Measurements from ENCODE around the gene PPM1F.
"Not testable (repeated sequence)": the region's sequence is repeated elsewhere in the genome, so short reads cannot be mapped to it uniquely, and the experiment has no call there.

PPM1F gene

DNA sequence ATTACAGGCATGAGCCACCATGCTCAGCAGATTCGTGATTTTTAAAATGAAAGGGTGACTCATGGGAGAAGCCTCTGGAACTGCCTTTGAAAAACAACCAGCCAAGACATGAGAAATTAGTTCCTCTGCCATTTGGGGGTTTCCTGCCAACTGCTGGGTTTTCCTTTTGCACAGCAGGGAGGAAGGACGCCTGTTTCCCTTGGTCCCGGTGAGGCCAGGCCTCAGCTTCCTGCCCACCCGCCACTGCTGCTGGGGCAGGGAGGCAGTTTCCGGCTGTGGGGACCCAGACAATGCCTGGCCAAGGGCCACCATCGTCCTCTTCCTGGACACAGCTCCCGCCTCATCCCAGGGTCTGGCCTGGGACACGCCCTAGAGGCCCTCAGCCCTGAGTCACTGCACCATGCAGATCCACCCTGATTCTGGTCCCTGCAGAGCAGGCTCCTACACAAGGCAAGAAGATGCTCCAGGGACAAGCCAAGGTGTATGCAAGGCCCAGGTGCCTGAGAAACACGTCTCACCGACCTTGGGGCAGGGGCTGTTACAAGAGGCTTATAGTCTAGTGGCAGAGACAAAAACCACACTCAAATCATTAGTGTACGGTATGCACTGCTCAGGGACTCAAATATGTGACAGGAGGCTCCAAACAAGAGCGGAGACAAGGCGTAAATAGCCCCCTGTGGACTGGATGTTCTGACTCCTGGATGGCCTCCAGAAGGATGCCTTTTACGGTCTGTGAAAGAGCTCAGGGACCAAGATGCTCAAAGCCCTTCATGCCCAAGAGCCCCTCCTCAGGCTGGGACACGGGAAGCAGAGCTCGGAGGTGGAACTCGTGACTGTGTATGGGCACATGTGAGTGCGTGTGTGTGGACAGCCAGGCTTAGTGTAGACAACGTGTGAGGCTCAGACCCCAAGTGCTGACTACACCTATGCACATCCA lies 10.0 kb downstream of the PPM1F start:
- no peak overlapping the region for H2AFZ ChIP-seq (ENCODE audit: low read depth, low read length, severe bottlenecking)
- no peak overlapping the region for H3K4me3 ChIP-seq (ENCODE audit: insufficient read depth, low read length, poor library complexity, severe bottlenecking)
- H4K20me1 ChIP-seq (ENCODE audit: low read depth, low read length): no peaks in the 10 kb centered on the region
- H3K79me2 ChIP-seq (ENCODE audit: insufficient read depth, low read length): no peaks in the 10 kb centered on the region
- H3K4me2 ChIP-seq (ENCODE audit: low read depth, low read length, poor library complexity, severe bottlenecking): no peak overlapping the region
- H3K9me2 ChIP-seq (replicated peaks; ENCODE audit: insufficient read depth, low read length): no peaks in the 10 kb centered on the region
- no peak for TF ChIP-seq EZH2phosphoT487 (conservative IDR thresholded peaks at IDR 0.05; ENCODE audit: low read length)
- TF ChIP-seq, protein P1, sequence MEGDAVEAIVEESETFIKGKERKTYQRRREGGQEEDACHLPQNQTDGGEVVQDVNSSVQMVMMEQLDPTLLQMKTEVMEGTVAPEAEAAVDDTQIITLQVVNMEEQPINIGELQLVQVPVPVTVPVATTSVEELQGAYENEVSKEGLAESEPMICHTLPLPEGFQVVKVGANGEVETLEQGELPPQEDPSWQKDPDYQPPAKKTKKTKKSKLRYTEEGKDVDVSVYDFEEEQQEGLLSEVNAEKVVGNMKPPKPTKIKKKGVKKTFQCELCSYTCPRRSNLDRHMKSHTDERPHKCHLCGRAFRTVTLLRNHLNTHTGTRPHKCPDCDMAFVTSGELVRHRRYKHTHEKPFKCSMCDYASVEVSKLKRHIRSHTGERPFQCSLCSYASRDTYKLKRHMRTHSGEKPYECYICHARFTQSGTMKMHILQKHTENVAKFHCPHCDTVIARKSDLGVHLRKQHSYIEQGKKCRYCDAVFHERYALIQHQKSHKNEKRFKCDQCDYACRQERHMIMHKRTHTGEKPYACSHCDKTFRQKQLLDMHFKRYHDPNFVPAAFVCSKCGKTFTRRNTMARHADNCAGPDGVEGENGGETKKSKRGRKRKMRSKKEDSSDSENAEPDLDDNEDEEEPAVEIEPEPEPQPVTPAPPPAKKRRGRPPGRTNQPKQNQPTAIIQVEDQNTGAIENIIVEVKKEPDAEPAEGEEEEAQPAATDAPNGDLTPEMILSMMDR (IDR thresholded peaks at IDR 0.05; ENCODE audit: insufficient read depth, low read length, poor library complexity, severe bottlenecking): no peak
- H3K9me3 ChIP-seq (ENCODE audit: insufficient read depth, low read length): no peaks in the 10 kb centered on the region
- no peak overlapping the region for H3K27ac ChIP-seq (ENCODE audit: low read depth, low read length)
- no peaks in the 10 kb centered on the region for H3K27me3 ChIP-seq (ENCODE audit: low read length)
- H3K9ac ChIP-seq (ENCODE audit: low read length): no peak overlapping the region
- no peaks in the 10 kb centered on the region; the same call in 1 of the 2 replicates for H3F3A ChIP-seq (ENCODE audit: insufficient read depth)
- H3K36me3 ChIP-seq (ENCODE audit: low read length): no peaks in the 10 kb centered on the region

DNA sequence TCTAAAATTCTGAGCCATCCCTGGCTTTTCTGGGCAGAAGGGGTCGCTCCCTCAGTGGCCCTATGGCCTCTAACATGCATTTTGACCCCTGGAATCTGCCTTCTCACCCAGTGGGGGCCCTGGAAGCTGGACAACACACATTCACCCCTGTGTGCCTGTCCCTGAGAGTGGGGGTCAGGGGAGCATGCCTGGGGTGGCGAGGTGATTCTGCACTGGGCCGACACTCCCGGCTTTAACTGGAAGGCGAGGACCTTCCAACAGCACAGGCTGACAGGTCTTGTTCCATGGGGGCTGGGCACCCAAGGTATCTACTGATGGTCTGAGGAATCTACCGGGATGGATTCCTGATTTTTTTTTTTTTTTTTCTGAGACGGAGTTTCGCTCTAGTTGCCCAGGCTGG lies 10.7 kb downstream of the PPM1F start:
- H3K4me2 ChIP-seq (ENCODE audit: low read depth, low read length, poor library complexity, severe bottlenecking): no peak overlapping the region
- no peaks in the 10 kb centered on the region for H3K27me3 ChIP-seq (ENCODE audit: low read length)
- no peak overlapping the region for H2AFZ ChIP-seq (ENCODE audit: low read depth, low read length, severe bottlenecking)
- H3K9me3 ChIP-seq (ENCODE audit: insufficient read depth, low read length): no peaks in the 10 kb centered on the region
- H4K20me1 ChIP-seq (ENCODE audit: low read depth, low read length): no peaks in the 10 kb centered on the region
- no peaks in the 10 kb centered on the region for H3K36me3 ChIP-seq (ENCODE audit: low read length)
- H3K27ac ChIP-seq (ENCODE audit: low read depth, low read length): no peak overlapping the region
- H3K4me3 ChIP-seq (ENCODE audit: insufficient read depth, low read length, poor library complexity, severe bottlenecking): no peak overlapping the region
- no peak overlapping the region for H3K9ac ChIP-seq (ENCODE audit: low read length)
- H3F3A ChIP-seq (ENCODE audit: insufficient read depth): no peaks in the 10 kb centered on the region; the same call in 1 of the 2 replicates
- TF ChIP-seq, protein P1 (IDR thresholded peaks at IDR 0.05; ENCODE audit: insufficient read depth, low read length, poor library complexity, severe bottlenecking): no peak
- TF ChIP-seq EZH2phosphoT487 (conservative IDR thresholded peaks at IDR 0.05; ENCODE audit: low read length): no peak
- H3K79me2 ChIP-seq (ENCODE audit: insufficient read depth, low read length): no peaks in the 10 kb centered on the region
- H3K9me2 ChIP-seq (replicated peaks; ENCODE audit: insufficient read depth, low read length): no peaks in the 10 kb centered on the region

DNA sequence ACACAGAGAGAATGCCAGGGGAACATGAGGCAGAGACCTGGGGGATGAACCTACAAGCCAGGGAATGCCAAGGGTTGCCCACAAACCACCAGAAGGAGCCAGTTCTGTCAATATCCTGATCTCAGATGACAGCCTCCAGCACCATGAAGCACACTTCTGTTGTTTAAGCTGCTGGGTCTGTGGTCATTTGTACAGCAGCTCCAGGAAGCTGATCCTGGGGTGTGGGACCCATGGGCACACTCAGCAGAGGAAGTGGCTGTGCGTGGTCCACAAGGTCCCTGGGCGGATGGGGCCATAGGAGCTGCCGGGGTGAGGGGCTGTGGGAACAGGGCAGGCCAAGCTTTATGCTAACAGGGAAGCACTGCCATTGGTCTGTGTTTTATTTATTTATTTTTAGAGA lies 12.1 kb downstream of the PPM1F start:
- H3K79me2 ChIP-seq (ENCODE audit: insufficient read depth, low read length): no peaks in the 10 kb centered on the region
- no peaks in the 10 kb centered on the region for H3K9me3 ChIP-seq (ENCODE audit: insufficient read depth, low read length)
- no peak overlapping the region for H2AFZ ChIP-seq (ENCODE audit: low read depth, low read length, severe bottlenecking)
- no peaks in the 10 kb centered on the region for H3K9me2 ChIP-seq (replicated peaks; ENCODE audit: insufficient read depth, low read length)
- no peak overlapping the region for H3K4me2 ChIP-seq (ENCODE audit: low read depth, low read length, poor library complexity, severe bottlenecking)
- no peak overlapping the region for H3K9ac ChIP-seq (ENCODE audit: low read length)
- no peak overlapping the region for H3K27ac ChIP-seq (ENCODE audit: low read depth, low read length)
- TF ChIP-seq EZH2phosphoT487 (conservative IDR thresholded peaks at IDR 0.05; ENCODE audit: low read length): no peak
- TF ChIP-seq, protein P1 (IDR thresholded peaks at IDR 0.05; ENCODE audit: insufficient read depth, low read length, poor library complexity, severe bottlenecking): no peak
- H3K27me3 ChIP-seq (ENCODE audit: low read length): no peaks in the 10 kb centered on the region
- H3K36me3 ChIP-seq (ENCODE audit: low read length): no peaks in the 10 kb centered on the region
- H3F3A ChIP-seq (ENCODE audit: insufficient read depth): no peaks in the 10 kb centered on the region; the same call in 1 of the 2 replicates
- no peaks in the 10 kb centered on the region for H4K20me1 ChIP-seq (ENCODE audit: low read depth, low read length)
- no peak overlapping the region for H3K4me3 ChIP-seq (ENCODE audit: insufficient read depth, low read length, poor library complexity, severe bottlenecking)

DNA sequence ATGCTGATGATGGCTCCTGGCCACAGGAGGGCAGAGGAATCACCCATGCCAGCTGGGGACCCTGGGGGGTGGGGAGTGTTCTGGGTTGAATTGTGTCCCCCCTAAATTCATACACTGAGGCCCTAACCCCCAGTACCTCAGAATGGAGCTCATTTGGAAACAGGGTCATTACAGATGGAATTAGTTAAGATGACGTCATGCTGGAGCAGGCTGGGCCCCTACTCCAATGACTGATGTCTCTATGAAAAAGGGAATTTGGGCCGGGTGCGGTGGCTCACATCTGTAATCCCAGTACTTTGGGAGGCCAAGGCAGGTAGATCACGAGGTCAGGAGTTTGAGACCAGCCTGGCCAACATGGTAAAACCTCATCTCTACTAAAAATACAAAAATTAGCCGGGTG lies 12.7 kb downstream of the PPM1F start:
- H3K9me3 ChIP-seq (ENCODE audit: insufficient read depth, low read length); H4K20me1 ChIP-seq (ENCODE audit: low read depth, low read length); H2AFZ ChIP-seq (ENCODE audit: low read depth, low read length, severe bottlenecking); H3K27me3 ChIP-seq (ENCODE audit: low read length); H3K9ac ChIP-seq (ENCODE audit: low read length); H3K9me2 ChIP-seq (replicated peaks; ENCODE audit: insufficient read depth, low read length); H3K4me3 ChIP-seq (ENCODE audit: insufficient read depth, low read length, poor library complexity, severe bottlenecking); H3K79me2 ChIP-seq (ENCODE audit: insufficient read depth, low read length); H3K36me3 ChIP-seq (ENCODE audit: low read length); H3K27ac ChIP-seq (ENCODE audit: low read depth, low read length); H3F3A ChIP-seq (ENCODE audit: insufficient read depth); H3K4me2 ChIP-seq (ENCODE audit: low read depth, low read length, poor library complexity, severe bottlenecking): not testable (repeated sequence)

Measured in SU-DHL-6 (cell line).